Ovary (tissue), 3 donors: ENCODE results near the gene ARL17A.
"Not testable (repeated sequence)": the region's sequence is repeated elsewhere in the genome, so short reads cannot be mapped to it uniquely, and the experiment has no call there.

Source experiments
- POLR2A ChIP-seq: fragments of 450-650 bp; IDR thresholded peaks from one replicate; pipeline ENCODE4 v1.6.1; 2017; ENCODE audit warnings: antibody characterized with exemption, mild to moderate bottlenecking, moderate library complexity
- TF ChIP-seq, protein P1 (sequence below), 3 donors: fragments of 450-650 bp in 2 of 3; fragments of 200-600 bp in 1 of 3; IDR thresholded peaks; one replicate each; pipeline versions ENCODE4 v1.5.1 to v1.8.0; 2016 to 2022; ENCODE audit warnings: antibody characterized with exemption in 3 of 3, mild to moderate bottlenecking in 1 of 3
- donor health status: DM: no; HTN: no; CAD: no.

DNA sequence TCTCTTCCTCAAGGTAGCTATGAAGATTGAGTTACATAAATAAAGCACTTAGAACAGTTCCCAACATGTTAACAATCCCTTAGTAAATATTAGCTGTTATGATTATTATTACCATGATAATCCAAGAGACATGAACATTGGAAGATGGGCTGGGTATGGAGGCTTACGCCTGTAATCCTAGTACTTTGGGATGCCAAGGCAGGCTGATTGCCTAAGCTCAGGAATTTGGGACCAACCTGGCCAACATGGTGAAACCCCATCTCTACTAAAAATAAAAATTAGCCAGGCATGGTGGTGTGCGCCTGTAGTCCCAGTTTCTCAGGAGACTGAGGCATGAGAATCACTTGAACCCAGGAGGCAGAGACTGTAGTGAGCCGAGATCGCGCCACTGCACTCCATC is 45.2 kb upstream of the ARL17A start:
- not testable (repeated sequence) for TF ChIP-seq POLR2A
- TF ChIP-seq, protein P1, sequence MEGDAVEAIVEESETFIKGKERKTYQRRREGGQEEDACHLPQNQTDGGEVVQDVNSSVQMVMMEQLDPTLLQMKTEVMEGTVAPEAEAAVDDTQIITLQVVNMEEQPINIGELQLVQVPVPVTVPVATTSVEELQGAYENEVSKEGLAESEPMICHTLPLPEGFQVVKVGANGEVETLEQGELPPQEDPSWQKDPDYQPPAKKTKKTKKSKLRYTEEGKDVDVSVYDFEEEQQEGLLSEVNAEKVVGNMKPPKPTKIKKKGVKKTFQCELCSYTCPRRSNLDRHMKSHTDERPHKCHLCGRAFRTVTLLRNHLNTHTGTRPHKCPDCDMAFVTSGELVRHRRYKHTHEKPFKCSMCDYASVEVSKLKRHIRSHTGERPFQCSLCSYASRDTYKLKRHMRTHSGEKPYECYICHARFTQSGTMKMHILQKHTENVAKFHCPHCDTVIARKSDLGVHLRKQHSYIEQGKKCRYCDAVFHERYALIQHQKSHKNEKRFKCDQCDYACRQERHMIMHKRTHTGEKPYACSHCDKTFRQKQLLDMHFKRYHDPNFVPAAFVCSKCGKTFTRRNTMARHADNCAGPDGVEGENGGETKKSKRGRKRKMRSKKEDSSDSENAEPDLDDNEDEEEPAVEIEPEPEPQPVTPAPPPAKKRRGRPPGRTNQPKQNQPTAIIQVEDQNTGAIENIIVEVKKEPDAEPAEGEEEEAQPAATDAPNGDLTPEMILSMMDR (IDR thresholded peaks at IDR 0.05), result not testable (repeated sequence)
